Progenitor cell of endocrine pancreas (in vitro differentiated cells): ENCODE results near the gene ZNF69. TPM values are rescaled to one million over a fixed set of nuclear protein-coding genes. Genes with fewer than 3 reads are reported as not detected.
A peak's percentile ranks its signal among the peaks of the same experiment; 100 is the strongest.
"Not testable (repeated sequence)": the region's sequence is repeated elsewhere in the genome, so short reads cannot be mapped to it uniquely, and the experiment has no call there.

Source experiments
- DNase-seq: peaks from one replicate; pipeline ENCODE4 v3.0.0; 2021; ENCODE audit warnings: low spot score; ENCODE audit not compliant: unreplicated experiment
- H3K27ac Mint-ChIP-seq: 2 replicates; pipeline ENCODE4 v1.8.0; 2021; ENCODE audit warnings: mild to moderate bottlenecking, moderate library complexity, mixed read lengths
- H3K27me3 Mint-ChIP-seq: 2 replicates; pipeline ENCODE4 v1.8.0; 2021; ENCODE audit warnings: mixed read lengths
- H3K36me3 Mint-ChIP-seq: 2 replicates; pipeline ENCODE4 v1.8.0; 2022; ENCODE audit warnings: mixed read lengths; ENCODE audit not compliant: insufficient read depth
- H3K4me1 Mint-ChIP-seq: 2 replicates; pipeline ENCODE4 v1.8.0; 2021; ENCODE audit warnings: low read depth, mixed read lengths
- H3K4me3 Mint-ChIP-seq: 2 replicates; pipeline ENCODE4 v1.8.0; 2021; ENCODE audit warnings: low read depth, mild to moderate bottlenecking, moderate library complexity, mixed read lengths
- H3K9me3 Mint-ChIP-seq: 2 replicates; pipeline ENCODE4 v1.8.0; 2021; ENCODE audit warnings: low read depth, mixed read lengths
- total RNA-seq: library from RNA; stranded (reverse); gene quantifications from 2 replicates; pipeline ENCODE4 v1.2.1, GENCODE V29; 2021
- TF ChIP-seq, protein P1 (sequence below): fragments of 200-600 bp; sonication (generic); IDR thresholded peaks from one replicate; pipeline ENCODE4 v1.5.0; 2021; ENCODE audit warnings: antibody characterized with exemption, mild to moderate bottlenecking; ENCODE audit not compliant: unreplicated experiment

Gene ZNF69
- total RNA-seq, 1 donor from 2014 or later, result 39.0 TPM

DNA sequence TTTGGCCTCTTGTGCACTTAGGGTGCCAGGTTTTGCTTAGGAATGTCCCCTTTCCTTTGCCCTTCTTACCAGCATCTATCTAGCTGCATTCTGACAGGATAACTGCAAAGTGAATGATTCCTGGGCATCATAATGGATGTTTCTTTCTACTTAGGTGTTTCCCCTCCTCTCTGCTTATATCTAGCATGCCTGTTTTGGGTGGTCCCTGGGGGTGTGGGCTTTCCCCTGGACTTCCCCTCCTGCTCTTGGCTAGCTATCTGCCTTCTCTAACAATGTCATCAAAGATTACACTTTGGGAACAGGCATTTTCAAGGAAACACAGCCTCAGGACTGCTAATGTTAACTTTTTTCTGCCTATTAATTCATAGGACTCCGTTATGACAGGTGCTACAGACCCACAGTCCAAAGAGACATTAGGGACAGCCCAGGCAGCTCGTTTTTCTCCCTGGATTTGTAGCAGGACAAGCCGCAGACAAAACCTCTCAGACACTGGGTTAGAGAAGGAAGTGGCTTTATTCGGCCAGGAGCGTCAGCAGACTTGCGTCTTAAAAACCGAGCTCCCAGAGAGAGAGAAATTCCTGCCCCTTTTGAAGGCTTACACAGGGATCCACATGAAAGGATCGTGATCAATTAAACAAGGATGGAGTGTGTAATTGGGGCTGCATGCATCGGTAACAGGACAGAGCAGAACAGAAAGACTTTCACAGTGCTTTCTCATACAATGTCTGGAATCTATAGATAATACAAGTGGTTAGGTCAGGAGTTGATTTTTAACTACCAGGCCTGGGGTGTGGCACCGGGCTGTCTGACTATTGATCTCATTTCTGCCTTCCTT is 54.6 kb downstream of the ZNF69 start:
- H3K27me3 Mint-ChIP-seq, result no peaks in the 10 kb centered on the region
- H3K4me3 Mint-ChIP-seq, result no peak overlapping the region
- DNase-seq, result no peak
- no peak overlapping the region for H3K27ac Mint-ChIP-seq
- peaks cover 82% of the 10 kb centered on the region for H3K36me3 Mint-ChIP-seq
- H3K4me1 Mint-ChIP-seq, result no peaks in the 10 kb centered on the region
- TF ChIP-seq, protein P1, sequence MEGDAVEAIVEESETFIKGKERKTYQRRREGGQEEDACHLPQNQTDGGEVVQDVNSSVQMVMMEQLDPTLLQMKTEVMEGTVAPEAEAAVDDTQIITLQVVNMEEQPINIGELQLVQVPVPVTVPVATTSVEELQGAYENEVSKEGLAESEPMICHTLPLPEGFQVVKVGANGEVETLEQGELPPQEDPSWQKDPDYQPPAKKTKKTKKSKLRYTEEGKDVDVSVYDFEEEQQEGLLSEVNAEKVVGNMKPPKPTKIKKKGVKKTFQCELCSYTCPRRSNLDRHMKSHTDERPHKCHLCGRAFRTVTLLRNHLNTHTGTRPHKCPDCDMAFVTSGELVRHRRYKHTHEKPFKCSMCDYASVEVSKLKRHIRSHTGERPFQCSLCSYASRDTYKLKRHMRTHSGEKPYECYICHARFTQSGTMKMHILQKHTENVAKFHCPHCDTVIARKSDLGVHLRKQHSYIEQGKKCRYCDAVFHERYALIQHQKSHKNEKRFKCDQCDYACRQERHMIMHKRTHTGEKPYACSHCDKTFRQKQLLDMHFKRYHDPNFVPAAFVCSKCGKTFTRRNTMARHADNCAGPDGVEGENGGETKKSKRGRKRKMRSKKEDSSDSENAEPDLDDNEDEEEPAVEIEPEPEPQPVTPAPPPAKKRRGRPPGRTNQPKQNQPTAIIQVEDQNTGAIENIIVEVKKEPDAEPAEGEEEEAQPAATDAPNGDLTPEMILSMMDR, result no peak
- peaks cover 60% of the 10 kb centered on the region for H3K9me3 Mint-ChIP-seq

DNA sequence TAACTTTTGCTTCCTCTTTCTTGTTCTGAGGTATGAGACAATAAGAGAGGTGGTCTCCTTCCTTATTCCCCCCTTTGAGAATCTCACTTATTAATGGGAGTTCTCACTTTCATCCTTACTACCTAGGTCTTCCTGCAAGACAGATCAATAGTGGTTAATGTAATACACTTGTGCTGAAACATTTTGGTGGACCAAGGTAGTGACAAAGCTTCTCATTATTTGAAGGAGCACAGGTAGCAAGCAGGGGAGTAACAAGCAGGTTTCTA is 55.2 kb downstream of the ZNF69 start:
- Mint-ChIP-seq H3K27ac (no peak overlapping the region), H3K36me3 (peaks cover 83% of the 10 kb centered on the region), H3K9me3 (peaks cover 63% of the 10 kb centered on the region), H3K27me3 (no peaks in the 10 kb centered on the region), H3K4me3 (no peak overlapping the region), H3K4me1 (no peaks in the 10 kb centered on the region)
- DNase-seq, result no peak
- TF ChIP-seq, protein P1, result no peak

DNA sequence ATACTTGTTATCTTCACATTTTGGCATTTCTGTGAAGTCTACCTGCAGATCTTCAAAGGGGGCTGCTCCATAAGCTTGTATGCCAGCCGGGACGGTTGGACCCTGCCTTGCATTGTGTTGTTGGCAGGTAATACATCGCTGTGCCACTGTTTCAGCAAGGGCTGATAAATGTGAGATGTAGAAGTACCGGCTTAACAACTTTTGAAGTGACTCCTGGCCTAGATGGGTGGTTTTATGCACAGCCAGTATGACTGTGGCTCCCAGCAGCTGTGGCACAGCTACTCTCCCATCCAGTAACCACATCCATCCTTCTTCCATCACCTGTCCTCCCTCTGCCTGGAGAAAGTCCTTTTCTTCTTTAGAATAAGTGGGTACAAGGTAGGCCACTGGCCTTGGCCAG is 57.1 kb downstream of the ZNF69 start:
- TF ChIP-seq, protein P1, result no peak
- no peak overlapping the region for H3K27ac Mint-ChIP-seq
- peaks cover 72% of the 10 kb centered on the region for H3K9me3 Mint-ChIP-seq
- peaks cover 93% of the 10 kb centered on the region for H3K36me3 Mint-ChIP-seq
- no peaks in the 10 kb centered on the region for H3K4me1 Mint-ChIP-seq
- DNase-seq, result no peak
- no peak overlapping the region for H3K4me3 Mint-ChIP-seq
- H3K27me3 Mint-ChIP-seq, result no peaks in the 10 kb centered on the region

DNA sequence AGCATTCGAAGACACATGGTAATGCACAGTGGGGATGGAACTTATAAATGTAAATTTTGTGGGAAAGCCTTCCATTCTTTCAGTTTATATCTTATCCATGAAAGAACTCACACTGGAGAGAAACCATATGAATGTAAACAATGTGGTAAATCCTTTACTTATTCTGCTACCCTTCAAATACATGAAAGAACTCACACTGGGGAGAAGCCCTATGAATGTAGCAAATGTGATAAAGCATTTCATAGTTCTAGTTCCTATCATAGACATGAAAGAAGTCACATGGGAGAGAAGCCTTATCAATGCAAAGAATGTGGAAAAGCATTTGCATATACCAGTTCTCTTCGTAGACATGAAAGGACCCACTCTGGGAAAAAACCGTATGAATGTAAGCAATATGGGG is 61.1 kb downstream of the ZNF69 start:
- DNase-seq, result no peak
- no peaks in the 10 kb centered on the region for H3K4me1 Mint-ChIP-seq
- H3K36me3 Mint-ChIP-seq, result peaks cover 92% of the 10 kb centered on the region
- H3K9me3 Mint-ChIP-seq, result peaks cover 73% of the 10 kb centered on the region
- H3K27ac Mint-ChIP-seq, result peak overlapping the region; percentile 88
- H3K27me3 Mint-ChIP-seq, result no peaks in the 10 kb centered on the region
- no peak overlapping the region for H3K4me3 Mint-ChIP-seq
- TF ChIP-seq, protein P1, result no peak

DNA sequence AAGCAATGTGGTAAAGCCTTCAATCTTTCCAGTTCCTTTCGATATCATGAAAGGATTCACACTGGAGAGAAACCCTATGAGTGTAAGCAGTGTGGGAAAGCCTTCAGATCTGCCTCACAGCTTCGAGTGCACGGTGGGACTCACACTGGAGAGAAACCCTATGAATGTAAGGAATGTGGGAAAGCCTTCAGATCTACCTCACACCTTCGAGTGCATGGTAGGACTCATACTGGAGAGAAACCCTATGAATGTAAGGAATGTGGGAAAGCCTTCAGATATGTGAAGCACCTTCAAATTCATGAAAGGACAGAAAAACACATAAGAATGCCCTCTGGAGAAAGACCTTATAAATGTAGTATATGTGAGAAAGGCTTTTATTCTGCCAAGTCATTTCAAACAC is 61.6 kb downstream of the ZNF69 start:
- Mint-ChIP-seq H3K9me3 (peaks cover 72% of the 10 kb centered on the region), H3K36me3 (peaks cover 89% of the 10 kb centered on the region), H3K27ac (peak overlapping the region; percentile 88), H3K4me3 (no peak overlapping the region), H3K4me1 (no peaks in the 10 kb centered on the region), H3K27me3 (no peaks in the 10 kb centered on the region)
- DNase-seq, result no peak
- TF ChIP-seq, protein P1, result no peak

DNA sequence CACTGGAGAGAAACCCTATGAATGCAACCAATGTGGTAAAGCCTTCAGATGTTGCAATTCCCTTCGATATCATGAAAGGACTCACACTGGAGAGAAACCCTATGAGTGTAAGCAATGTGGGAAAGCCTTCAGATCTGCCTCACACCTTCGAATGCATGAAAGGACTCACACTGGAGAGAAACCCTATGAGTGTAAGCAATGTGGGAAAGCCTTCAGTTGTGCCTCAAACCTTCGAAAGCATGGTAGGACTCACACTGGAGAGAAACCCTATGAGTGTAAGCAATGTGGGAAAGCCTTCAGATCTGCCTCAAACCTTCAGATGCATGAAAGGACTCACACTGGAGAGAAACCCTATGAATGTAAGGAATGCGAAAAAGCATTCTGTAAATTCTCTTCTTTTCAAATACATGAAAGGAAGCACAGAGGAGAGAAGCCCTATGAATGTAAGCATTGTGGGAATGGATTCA is 62.1 kb downstream of the ZNF69 start:
- not testable (repeated sequence) for DNase-seq
- peaks cover 72% of the 10 kb centered on the region for H3K9me3 Mint-ChIP-seq
- H3K27ac Mint-ChIP-seq, result peak overlapping the region; percentile 88

More for the DNA sequence above, 62.1 kb downstream of the ZNF69 start:
- not testable (repeated sequence) for H3K27me3 Mint-ChIP-seq, H3K4me3 Mint-ChIP-seq, H3K4me1 Mint-ChIP-seq
- H3K36me3 Mint-ChIP-seq, result peaks cover 86% of the 10 kb centered on the region
